Middle frontal gyrus (tissue), 1 donor: ENCODE measurements around the gene MIEN1.
"Not testable (repeated sequence)": the region's sequence is repeated elsewhere in the genome, so short reads cannot be mapped to it uniquely, and the experiment has no call there.

ENCODE experiments used
- DNase-seq: peaks from one replicate; pipeline ENCODE4 v3.0.0-alpha.2; 2015; ENCODE audit warnings: low spot score; ENCODE audit errors: extremely low spot score

MIEN1 gene

DNA sequence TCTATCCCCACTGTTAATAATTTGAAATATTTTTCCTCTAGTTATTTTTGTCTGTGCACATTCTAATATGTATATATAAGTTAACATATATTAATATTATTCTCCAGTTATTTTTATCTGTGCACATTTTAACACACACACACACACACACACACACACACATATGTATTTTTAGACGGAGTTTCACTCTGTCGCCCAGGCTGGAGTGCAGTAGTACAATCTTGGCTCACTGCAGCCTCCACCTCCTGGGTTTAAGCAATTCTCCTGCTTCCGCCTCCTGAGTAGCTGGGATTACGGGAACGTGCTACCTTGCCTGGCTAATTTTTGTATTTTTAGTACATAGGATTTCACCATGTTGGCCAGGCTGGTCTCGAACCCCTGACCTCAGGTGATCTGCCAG is 12.7 kb downstream of the MIEN1 start:
- DNase-seq, result no peak

GRCh38 chr17:39716879-39717536 is 13.3 kb downstream of the MIEN1 start:
- DNase-seq, result no peak

DNA sequence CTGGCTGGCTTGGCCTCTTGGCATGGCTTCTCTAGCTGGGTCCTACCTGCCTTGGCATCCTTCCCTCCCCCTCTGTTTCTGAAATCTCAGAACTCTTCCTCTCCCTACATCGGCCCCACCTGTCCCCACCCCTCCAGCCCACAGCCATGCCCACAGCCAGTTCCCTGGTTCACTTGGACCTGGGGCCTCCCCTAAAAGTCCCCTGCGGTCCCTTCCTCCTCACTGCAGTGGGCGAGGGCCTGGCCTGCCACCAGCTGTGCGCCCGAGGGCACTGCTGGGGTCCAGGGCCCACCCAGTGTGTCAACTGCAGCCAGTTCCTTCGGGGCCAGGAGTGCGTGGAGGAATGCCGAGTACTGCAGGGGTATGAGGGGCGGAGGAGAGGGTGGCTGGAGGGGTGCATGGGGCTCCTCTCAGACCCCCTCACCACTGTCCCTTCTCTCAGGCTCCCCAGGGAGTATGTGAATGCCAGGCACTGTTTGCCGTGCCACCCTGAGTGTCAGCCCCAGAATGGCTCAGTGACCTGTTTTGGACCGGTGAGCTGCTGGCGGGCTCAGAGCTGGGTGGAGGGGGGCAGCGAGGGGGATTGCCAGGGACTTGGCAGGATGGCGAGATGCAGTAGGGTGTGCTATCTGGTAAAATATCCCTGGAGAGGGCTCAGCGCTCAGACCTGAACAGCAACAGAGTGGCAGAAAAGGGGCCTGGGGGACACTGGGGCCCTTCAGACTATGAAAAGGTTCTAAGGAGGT is 14.1 kb downstream of the MIEN1 start:
- no peak for DNase-seq

DNA sequence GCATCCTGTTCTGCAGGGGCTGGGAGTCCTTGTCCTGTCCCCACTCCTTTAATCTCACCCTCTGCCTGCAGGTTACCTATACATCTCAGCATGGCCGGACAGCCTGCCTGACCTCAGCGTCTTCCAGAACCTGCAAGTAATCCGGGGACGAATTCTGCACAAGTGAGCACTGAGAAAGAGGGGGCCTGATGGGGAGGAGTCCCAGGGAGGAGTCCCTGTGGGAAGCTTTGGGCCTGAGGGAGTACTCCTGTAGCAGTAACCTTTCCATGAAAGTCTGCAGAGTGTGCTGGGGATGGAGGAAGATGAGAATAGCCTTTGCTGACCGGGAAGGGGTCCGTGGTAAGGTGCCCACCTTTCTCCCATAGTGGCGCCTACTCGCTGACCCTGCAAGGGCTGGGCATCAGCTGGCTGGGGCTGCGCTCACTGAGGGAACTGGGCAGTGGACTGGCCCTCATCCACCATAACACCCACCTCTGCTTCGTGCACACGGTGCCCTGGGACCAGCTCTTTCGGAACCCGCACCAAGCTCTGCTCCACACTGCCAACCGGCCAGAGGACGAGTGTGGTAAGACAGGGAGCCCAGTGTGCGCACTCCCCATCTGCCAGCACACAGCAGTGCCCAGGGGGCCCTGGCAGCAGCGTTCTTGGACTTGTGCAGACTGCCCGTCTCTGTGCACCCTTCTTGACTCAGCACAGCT is 14.8 kb downstream of the MIEN1 start:
- DNase-seq, result no peak

- DNase-seq, result no peak
These were observed 16.1 kb downstream of the MIEN1 start for GRCh38 chr17:39714234-39714633.

GRCh38 chr17:39711851-39712250 is 18.5 kb downstream of the MIEN1 start:
- DNase-seq, result no peak

DNA sequence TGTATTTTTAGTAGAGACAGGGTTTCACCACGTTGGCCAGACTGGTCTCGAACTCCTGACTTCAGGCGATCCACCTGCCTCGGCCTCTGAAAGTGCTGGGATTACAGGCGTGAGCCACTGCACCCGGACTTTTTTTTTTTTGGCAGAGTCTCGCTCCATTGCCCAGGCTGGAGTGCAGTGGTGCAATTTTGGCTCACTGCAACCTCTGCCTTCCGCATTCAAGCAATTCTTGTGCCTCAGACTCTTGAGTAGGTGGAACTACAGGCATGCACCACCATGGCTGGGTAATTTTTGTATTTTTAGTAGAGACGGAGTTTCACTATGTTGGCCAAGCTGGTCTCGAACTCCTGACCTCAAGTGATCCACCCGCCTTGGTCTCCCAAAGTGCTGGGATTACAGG is 19.3 kb downstream of the MIEN1 start:
- DNase-seq, result not testable (repeated sequence)

- no peak for DNase-seq
These were observed 20.1 kb downstream of the MIEN1 start for GRCh38 chr17:39709998-39710964.

DNA sequence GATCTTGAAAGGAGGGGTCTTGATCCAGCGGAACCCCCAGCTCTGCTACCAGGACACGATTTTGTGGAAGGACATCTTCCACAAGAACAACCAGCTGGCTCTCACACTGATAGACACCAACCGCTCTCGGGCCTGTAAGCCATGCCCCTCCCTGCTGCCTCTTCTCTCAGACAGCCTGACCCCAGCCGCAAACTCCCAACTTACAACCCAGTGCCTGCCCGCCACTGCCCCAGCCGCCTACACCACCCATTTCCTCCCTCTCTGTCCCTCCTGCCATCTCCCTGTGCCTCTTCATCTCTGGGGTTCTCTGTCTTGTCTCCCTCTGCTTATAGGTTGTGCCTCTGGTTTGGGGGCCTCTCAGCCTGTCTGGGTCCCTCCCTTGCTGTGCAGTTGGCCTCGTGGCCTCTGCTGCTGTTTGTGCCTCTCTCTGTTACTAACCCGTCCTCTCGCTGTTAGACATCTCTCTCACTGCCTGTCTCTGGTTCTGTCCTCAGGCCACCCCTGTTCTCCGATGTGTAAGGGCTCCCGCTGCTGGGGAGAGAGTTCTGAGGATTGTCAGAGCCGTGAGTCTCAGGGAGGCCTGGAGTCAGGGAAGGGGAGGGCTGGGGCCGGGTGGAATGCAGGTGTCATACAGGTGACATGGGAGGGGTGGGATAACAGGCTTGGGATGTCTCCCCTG is 20.9 kb downstream of the MIEN1 start:
- DNase-seq, result no peak

GRCh38 chr17:39706921-39707337 is 23.4 kb downstream of the MIEN1 start:
- DNase-seq, result no peak

DNA sequence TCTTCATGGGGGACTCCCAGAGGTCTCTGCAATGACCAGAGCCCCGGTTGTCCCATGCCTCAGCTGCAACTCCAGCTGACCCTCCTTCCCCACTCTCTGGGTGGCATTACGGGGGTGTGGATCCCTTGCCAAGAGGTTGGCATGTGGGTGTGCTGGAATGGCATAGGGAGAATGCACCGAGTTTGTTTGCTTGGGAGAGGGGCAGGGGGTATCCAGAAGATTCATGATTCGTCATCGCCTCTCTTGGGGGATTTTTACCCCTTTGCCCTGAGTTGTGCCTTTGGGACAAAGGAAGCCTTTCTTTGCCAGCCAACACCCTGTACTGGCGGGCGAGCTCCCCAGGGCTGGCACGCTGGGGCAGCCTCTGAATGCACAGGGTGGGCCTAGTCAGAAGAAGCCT is 23.9 kb downstream of the MIEN1 start:
- no peak for DNase-seq

DNA sequence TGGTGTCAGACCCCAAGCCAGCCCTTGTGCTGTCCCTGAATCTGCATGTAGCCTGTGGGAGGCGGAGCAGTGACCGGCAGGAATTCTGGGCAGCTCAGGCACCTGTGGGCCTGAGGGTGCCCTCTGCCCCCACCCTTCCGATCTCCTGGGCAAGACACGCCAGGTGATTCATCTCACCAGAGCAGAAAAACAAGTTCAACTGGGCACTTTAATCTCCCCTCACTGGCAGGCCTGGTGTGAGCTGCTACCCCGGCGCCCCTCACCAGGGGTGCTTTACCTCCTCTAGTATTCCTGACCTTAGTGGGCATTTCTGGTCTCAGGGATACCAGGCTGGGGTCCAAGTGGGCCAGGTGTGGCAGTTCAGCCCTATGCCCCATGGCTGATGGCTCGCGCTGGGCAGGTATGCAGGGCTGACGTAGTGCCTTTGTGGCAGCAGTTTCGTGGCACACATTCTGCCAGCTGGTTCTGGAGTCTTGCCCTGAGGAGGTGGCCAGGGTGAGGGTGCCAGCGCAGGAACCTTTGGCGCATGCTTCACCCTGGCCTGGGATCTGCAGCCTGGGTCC is 24.5 kb downstream of the MIEN1 start:
- no peak for DNase-seq

- no peak for DNase-seq
These were observed 25.3 kb downstream of the MIEN1 start for GRCh38 chr17:39704821-39705551.

- no peak for DNase-seq
These were observed 26.4 kb downstream of the MIEN1 start for GRCh38 chr17:39703913-39704312.

- no peak for DNase-seq
These were observed 27.1 kb downstream of the MIEN1 start for GRCh38 chr17:39702901-39703893.

DNA sequence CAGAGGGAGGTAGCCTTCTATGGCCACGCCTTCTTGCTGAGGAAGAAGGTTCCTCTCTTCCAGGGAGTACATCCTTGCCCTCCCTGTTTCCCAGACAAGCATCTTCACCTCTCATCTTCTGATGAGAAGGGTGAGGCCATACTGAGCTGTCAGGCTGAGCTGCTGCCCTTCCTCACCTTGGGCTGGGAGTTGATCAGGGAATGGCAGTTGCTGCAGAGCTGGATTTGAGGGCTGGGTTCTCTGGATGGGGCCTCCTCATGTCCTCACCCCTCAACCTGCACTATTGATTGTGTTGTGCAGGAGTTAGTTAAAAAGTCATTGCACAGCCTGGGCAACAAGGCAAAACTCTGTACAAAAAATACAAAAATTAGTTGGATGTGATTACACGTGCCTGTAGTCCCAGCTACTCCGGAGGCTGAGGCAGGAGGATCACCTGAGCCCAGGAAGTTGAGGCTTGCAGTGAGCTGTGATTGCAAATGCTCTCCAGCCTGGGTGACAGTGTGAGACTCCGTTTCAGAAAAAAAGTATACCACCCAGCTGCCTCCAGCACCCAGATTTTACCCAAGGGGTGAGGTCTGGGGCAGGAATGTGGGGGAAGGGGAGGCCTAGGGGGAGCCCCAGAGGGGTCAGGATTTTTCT is 28.4 kb downstream of the MIEN1 start:
- DNase-seq, result no peak

- no peak for DNase-seq
These were observed 29.1 kb downstream of the MIEN1 start for GRCh38 chr17:39701012-39701783.
